MM.1S (cell line): ENCODE data around the gene C18orf63.

Experiments
- EZH2 ChIP-seq: fragments of 300-600 bp; sonication (generic); optimal IDR thresholded peaks from 2 replicates; pipeline ENCODE3; 2017; ENCODE audit warnings: low read depth, mild to moderate bottlenecking, antibody characterized with exemption, low read length, mixed read lengths
- TF ChIP-seq, protein P1 (sequence below): fragments of 300-600 bp; sonication (generic); IDR thresholded peaks from 2 replicates; pipeline ENCODE4 v1.5.1; 2016; ENCODE audit warnings: antibody characterized with exemption, low read length, mixed read lengths

DNA sequence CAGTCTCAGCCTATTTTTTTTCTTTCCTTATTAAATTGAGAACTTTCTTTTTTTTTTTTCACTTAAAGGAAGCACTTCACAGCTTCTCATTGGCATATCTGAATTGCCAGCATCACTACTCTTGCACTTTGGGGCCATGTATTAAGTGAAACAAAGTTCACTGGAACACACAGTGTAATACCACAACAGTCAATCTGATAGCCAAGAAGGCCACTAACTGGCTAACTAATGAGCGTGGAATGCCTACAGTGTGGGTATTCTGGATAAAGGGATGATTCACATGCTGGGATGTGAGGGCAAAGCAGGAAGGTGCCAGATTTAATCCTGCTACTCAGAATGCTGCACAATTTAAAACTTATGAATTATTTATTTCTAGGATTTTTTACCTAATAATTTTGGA, 11.7 kb upstream of the C18orf63 start:
- TF ChIP-seq, protein P1, sequence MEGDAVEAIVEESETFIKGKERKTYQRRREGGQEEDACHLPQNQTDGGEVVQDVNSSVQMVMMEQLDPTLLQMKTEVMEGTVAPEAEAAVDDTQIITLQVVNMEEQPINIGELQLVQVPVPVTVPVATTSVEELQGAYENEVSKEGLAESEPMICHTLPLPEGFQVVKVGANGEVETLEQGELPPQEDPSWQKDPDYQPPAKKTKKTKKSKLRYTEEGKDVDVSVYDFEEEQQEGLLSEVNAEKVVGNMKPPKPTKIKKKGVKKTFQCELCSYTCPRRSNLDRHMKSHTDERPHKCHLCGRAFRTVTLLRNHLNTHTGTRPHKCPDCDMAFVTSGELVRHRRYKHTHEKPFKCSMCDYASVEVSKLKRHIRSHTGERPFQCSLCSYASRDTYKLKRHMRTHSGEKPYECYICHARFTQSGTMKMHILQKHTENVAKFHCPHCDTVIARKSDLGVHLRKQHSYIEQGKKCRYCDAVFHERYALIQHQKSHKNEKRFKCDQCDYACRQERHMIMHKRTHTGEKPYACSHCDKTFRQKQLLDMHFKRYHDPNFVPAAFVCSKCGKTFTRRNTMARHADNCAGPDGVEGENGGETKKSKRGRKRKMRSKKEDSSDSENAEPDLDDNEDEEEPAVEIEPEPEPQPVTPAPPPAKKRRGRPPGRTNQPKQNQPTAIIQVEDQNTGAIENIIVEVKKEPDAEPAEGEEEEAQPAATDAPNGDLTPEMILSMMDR: no peak
- TF ChIP-seq EZH2: no peak
